H1 (cell line): Measurements from ENCODE around the gene SAE1. TPM values are rescaled to one million over a fixed set of nuclear protein-coding genes. Genes with fewer than 3 reads are reported as not detected.

Experiments
- CTCF ChIA-PET: fragments of 300-600 bp; sonication (Branson Sonifier 250); formaldehyde crosslinking; loops from one replicate; lab custom pipeline; 2021; ENCODE audit not compliant: partially characterized antibody; lab: Charles Lee
- POLR2A ChIA-PET: fragments of 300-600 bp; sonication (Branson Sonifier 250); formaldehyde crosslinking; loops from one replicate; lab custom pipeline; 2021; ENCODE audit warnings: inconsistent platforms; ENCODE audit not compliant: partially characterized antibody; lab: Charles Lee
- DNase-seq, 2 experiments: peaks; one replicate each; pipeline versions ENCODE4 v3.0.0 to v3.0.0-alpha.2; 2010 to 2022; ENCODE audit warnings: low spot score in 2 of 2, low read depth in 1 of 2, mixed read lengths in 1 of 2
- FAIRE-seq: peaks from 2 replicates; lab custom pipeline; 2011; peaks lifted over from hg19 to GRCh38; lab: Jason Lieb, UNC
- H2AFZ ChIP-seq: 2 replicates; pipeline ENCODE4 v1.8.1; 2012; ENCODE audit warnings: low read length, inconsistent platforms
- H2AK5ac ChIP-seq: 2 replicates; pipeline ENCODE4 v1.6.1; 2013; ENCODE audit warnings: low read depth, low read length
- H2BK120ac ChIP-seq: replicated peaks from 2 replicates; pipeline ENCODE3; 2013; ENCODE audit warnings: low read depth, low read length, inconsistent platforms
- H2BK12ac ChIP-seq: 2 replicates; pipeline ENCODE4 v1.6.1; 2013; ENCODE audit warnings: low read depth, low read length
- H2BK15ac ChIP-seq: 2 replicates; pipeline ENCODE4 v1.6.1; 2013; ENCODE audit warnings: low read length
- H2BK20ac ChIP-seq: 2 replicates; pipeline ENCODE4 v1.6.1; 2013; ENCODE audit warnings: low read length
- H2BK5ac ChIP-seq: 2 replicates; pipeline ENCODE4 v1.6.1; 2013; ENCODE audit warnings: low read depth, low read length
- H3K14ac ChIP-seq: 2 replicates; pipeline ENCODE4 v1.6.1; 2013; ENCODE audit warnings: inconsistent platforms; ENCODE audit not compliant: insufficient read length
- H3K18ac ChIP-seq: 2 replicates; pipeline ENCODE4 v1.6.1; 2013; ENCODE audit warnings: low read length; ENCODE audit errors: extremely low read depth
- H3K23ac ChIP-seq: 2 replicates; pipeline ENCODE4 v1.6.1; 2013; ENCODE audit warnings: inconsistent platforms; ENCODE audit not compliant: insufficient read length
- H3K23me2 ChIP-seq: 2 replicates; pipeline ENCODE4 v1.6.1; 2013; ENCODE audit warnings: low read depth, low read length
- H3K27ac ChIP-seq: 2 replicates; pipeline ENCODE4 v1.6.1; 2011; ENCODE audit warnings: low read depth, low read length, inconsistent platforms
- H3K27me3 ChIP-seq, 4 experiments: replicated peaks in 1 of 4; 1 replicate in 1 of 4; 2 replicates in 3 of 4; pipeline versions ENCODE4 v1.6.1 to v1.8.1; 2011 to 2013; ENCODE audit warnings: low read length in 3 of 4, mild to moderate bottlenecking in 3 of 4, inconsistent platforms in 2 of 4, mixed read lengths in 2 of 4, moderate library complexity in 1 of 4; ENCODE audit not compliant: control insufficient read depth in 3 of 4, insufficient read depth in 3 of 4; ENCODE audit errors: extremely low read depth in 1 of 4
- H3K36me3 ChIP-seq, 4 experiments: 2 replicates each; pipeline versions ENCODE4 v1.6.1 to v1.8.1; 2011 to 2013; ENCODE audit warnings: mild to moderate bottlenecking in 4 of 4, low read length in 3 of 4, moderate library complexity in 2 of 4, control low read depth in 1 of 4, inconsistent platforms in 1 of 4; ENCODE audit not compliant: insufficient read depth in 4 of 4, control insufficient read depth in 2 of 4
- H3K4ac ChIP-seq: replicated peaks from 2 replicates; pipeline ENCODE3; 2013; ENCODE audit warnings: low read length, low read depth, mixed read lengths, inconsistent platforms; ENCODE audit not compliant: insufficient read length
- H3K4me1 ChIP-seq, 4 experiments: replicated peaks in 1 of 4; 1 replicate in 1 of 4; 2 replicates in 3 of 4; pipeline versions ENCODE4 v1.6.1 to v1.8.1; 2011 to 2013; ENCODE audit warnings: low read length in 3 of 4, inconsistent platforms in 2 of 4, mixed read lengths in 1 of 4; ENCODE audit not compliant: insufficient read depth in 4 of 4, control insufficient read depth in 3 of 4
- H3K4me2 ChIP-seq, 2 experiments: 2 replicates each; pipeline versions ENCODE4 v1.6.1 to v1.8.1; 2011 to 2013; ENCODE audit warnings: low read depth in 2 of 2, low read length in 2 of 2, control low read depth in 1 of 2, inconsistent platforms in 1 of 2, mild to moderate bottlenecking in 1 of 2; ENCODE audit not compliant: insufficient read depth in 1 of 2
- H3K4me3 ChIP-seq, 4 experiments: fragments of 200-600, 300-600 bp in 1 of 4; sonication (generic), shearing (Covaris generic), sonication (Bioruptor Twin) in 1 of 4; 2 replicates each; pipeline versions ENCODE4 v1.5.1 to v1.8.1; 2011 to 2016; ENCODE audit warnings: low read length in 4 of 4, low read depth in 3 of 4, control low read depth in 2 of 4, inconsistent platforms in 2 of 4, mild to moderate bottlenecking in 2 of 4, mixed read lengths in 1 of 4, moderate library complexity in 1 of 4; ENCODE audit not compliant: insufficient read depth in 2 of 4; ENCODE audit errors: extremely low read depth in 1 of 4
- H3K56ac ChIP-seq: replicated peaks from 2 replicates; pipeline ENCODE3; 2013; ENCODE audit warnings: low read depth, mild to moderate bottlenecking, mixed read lengths, low read length, inconsistent platforms; ENCODE audit not compliant: insufficient read length
- H3K79me1 ChIP-seq: 2 replicates; pipeline ENCODE4 v1.6.1; 2013; ENCODE audit warnings: low read depth, low read length, control low read depth
- H3K79me2 ChIP-seq, 2 experiments: 2 replicates each; pipeline versions ENCODE4 v1.6.1 to v1.8.1; 2012 to 2013; ENCODE audit warnings: low read length in 2 of 2, mild to moderate bottlenecking in 2 of 2, inconsistent platforms in 1 of 2; ENCODE audit not compliant: insufficient read depth in 2 of 2, control insufficient read depth in 1 of 2
- H3K9ac ChIP-seq, 4 experiments: replicated peaks in 1 of 4; 1 replicate in 1 of 4; 2 replicates in 3 of 4; pipeline versions ENCODE4 v1.6.1 to v1.8.1; 2011 to 2013; ENCODE audit warnings: low read depth in 3 of 4, low read length in 3 of 4, control low read depth in 2 of 4, mild to moderate bottlenecking in 2 of 4, moderate library complexity in 2 of 4, inconsistent platforms in 1 of 4; ENCODE audit errors: extremely low read depth in 1 of 4
- H3K9me3 ChIP-seq, 2 experiments: 2 replicates each; pipeline versions ENCODE4 v1.6.1 to v1.8.1; 2012 to 2013; ENCODE audit warnings: mild to moderate bottlenecking in 2 of 2, moderate library complexity in 2 of 2, control low read depth in 1 of 2, inconsistent platforms in 1 of 2, low read depth in 1 of 2, low read length in 1 of 2, mixed read lengths in 1 of 2; ENCODE audit not compliant: insufficient read depth in 2 of 2
- H4K20me1 ChIP-seq, 2 experiments: replicated peaks in 1 of 2; 2 replicates each; pipeline versions ENCODE3 to v1.8.1; 2011 to 2013; ENCODE audit warnings: inconsistent platforms in 2 of 2, low read length in 2 of 2, mild to moderate bottlenecking in 1 of 2; ENCODE audit not compliant: insufficient read depth in 2 of 2, control insufficient read depth in 1 of 2
- H4K5ac ChIP-seq: 2 replicates; pipeline ENCODE4 v1.6.1; 2013; ENCODE audit warnings: low read length, low read depth, mixed read lengths, inconsistent platforms; ENCODE audit not compliant: insufficient read length
- H4K8ac ChIP-seq: 2 replicates; pipeline ENCODE4 v1.8.0; 2013; ENCODE audit warnings: mild to moderate bottlenecking, moderate library complexity, low read length, inconsistent platforms; ENCODE audit not compliant: insufficient read depth; ENCODE audit errors: extremely low read depth
- H4K91ac ChIP-seq: replicated peaks from 2 replicates; pipeline ENCODE3; 2013; ENCODE audit warnings: low read length, mixed read lengths, inconsistent platforms; ENCODE audit not compliant: insufficient read length
- CBX5 ChIP-seq: fragments of 300-800, 300-1000 bp; sonication (generic); IDR thresholded peaks from 2 replicates; pipeline ENCODE4 v1.7.1; 2016; ENCODE audit warnings: antibody characterized with exemption, low read length, low read depth
- JUND ChIP-seq: IDR thresholded peaks from 2 replicates; pipeline ENCODE4 v1.6.1; 2011; ENCODE audit warnings: mild to moderate bottlenecking, improper control_type of control experiment, low read length
- KDM4A ChIP-seq: IDR thresholded peaks from one replicate; pipeline ENCODE4 v1.7.1; 2012; ENCODE audit warnings: low read depth, mild to moderate bottlenecking, moderate library complexity, low read length, inconsistent platforms; ENCODE audit not compliant: severe bottlenecking
- POLR2A ChIP-seq, 2 experiments: IDR thresholded peaks; 1 replicate in 1 of 2; 2 replicates in 1 of 2; pipeline ENCODE4 v1.6.1; 2011; ENCODE audit warnings: low read depth in 2 of 2, low read length in 2 of 2, mild to moderate bottlenecking in 2 of 2; ENCODE audit errors: control extremely low read depth in 1 of 2
- WGBS, 2 experiments: shearing (Covaris generic) in 1 of 2; methylation state at CpG; one replicate each; pipeline versions ENCODE4 v1.1.6 to v1.1.7; 2013 to 2015; ENCODE audit warnings: low lambda C conversion rate in 2 of 2, mixed read lengths in 2 of 2, inconsistent platforms in 1 of 2, low coverage in 1 of 2, missing lambda C conversion rate in 1 of 2; ENCODE audit not compliant: insufficient replicate concordance in 2 of 2, insufficient coverage in 1 of 2, insufficient read length in 1 of 2; ENCODE audit errors: extremely low coverage in 1 of 2, missing lambda C conversion rate in 1 of 2; 5-methylcytosine and 5-hydroxymethylcytosine counted together
- polyA plus RNA-seq, 7 experiments: library from polyadenylated mRNA; depleted of rRNA in 3 of 7; stranded (reverse) in 5 of 7; unstranded in 2 of 7; fragments of >200 nt in 5 of 7; fragments of 200-250 nt in 2 of 7; gene quantifications; 1 replicate in 5 of 7; 2 replicates in 1 of 7; 4 replicates in 1 of 7; pipeline versions ENCODE4 v1.2.1 to v1.2.3, GENCODE V29; 2011 to 2013; ENCODE audit warnings: missing spikeins in 2 of 7, mixed read lengths in 2 of 7
- total RNA-seq: library from RNA; stranded (reverse); fragmentation: NEBNext Ultra II Directional; extraction: Animal tissue kit (Norgen Biotek cat#: 25700); gene quantifications from 2 replicates; pipeline ENCODE4 v1.2.1, GENCODE V29; 2021

SAE1 gene
- total and polyA plus RNA-seq, 2 of the 8 experiments (the other 6 are each of a cell fraction or from before 2014, with no cell fraction given), result 213 to 268 TPM

GRCh38 chr19:47232422-47233211, 102.0 kb downstream of the SAE1 start:
- Histone ChIP-seq H2AFZ (0 out of 2 replicates have a peak overlapping the region, but pooled peaks have one; percentile 16), H3K4me1 (peaks cover 12 to 29% (median 21%) of the 10 kb centered on the region in 4 experiments), H4K20me1 (peaks cover 14 to 16% of the 10 kb centered on the region in 2 experiments), H3K23ac (no peak overlapping the region), H2BK5ac (peak overlapping the region; percentile 99), H3K14ac (no peak overlapping the region), H3K23me2 (peaks cover 28% of the 10 kb centered on the region), H3K56ac (peak overlapping the region; percentile 2), H3K36me3 (no peaks in the 10 kb centered on the region), H2AK5ac (peak overlapping the region; percentile 98), H2BK15ac (peak overlapping the region; percentile 95; the same call in 1 of the 2 replicates), H2BK12ac (peak overlapping the region; percentile 100), H4K91ac (peak overlapping the region; percentile 99), H3K27ac (peak overlapping the region; percentile 65), H4K5ac (peak overlapping the region; percentile 89), H3K4me2 (peak overlapping the region in 1 of 2 experiments; percentile 94; a peak in 1 of 4 replicates), H3K9ac (no peak overlapping the region), H3K79me2 (peaks cover 5 to 25% of the 10 kb centered on the region in 2 experiments; a peak in 2 of 4 replicates), H3K9me3 (no peaks in the 10 kb centered on the region), H4K8ac (no peak overlapping the region), H3K18ac (peak overlapping the region; percentile 96), H2BK120ac (peak overlapping the region; percentile 99), H3K27me3 (no peaks in the 10 kb centered on the region; a peak in 2 of 7 replicates), H3K4me3 (no peak overlapping the region), H3K79me1 (peaks cover 16% of the 10 kb centered on the region), H3K4ac (peak overlapping the region; percentile 10), H2BK20ac (peak overlapping the region; percentile 99; the same call in 1 of the 2 replicates)
- no peak for TF ChIP-seq KDM4A
- no peak for TF ChIP-seq CBX5
- TF ChIP-seq JUND, result no peak
- 0 out of 3 replicates have a peak, but pooled peaks of 1 of the 2 experiments have one; percentile 48 for TF ChIP-seq POLR2A (IDR thresholded peaks at IDR 0.05; ENCODE audit: control extremely low read depth in 1 of 2, low read depth in 2 of 2, low read length in 2 of 2)
- WGBS, 2 experiments, result 81% methylated on average over 16 of the region's 16 CpGs; no CpG with 5 or more reads in 1 of the 2 experiments
- ChIA-PET CTCF (interaction anchor here (1.0 to 8.3 kb wide), 3 partner anchors 12 to 24 kb away, joined by 4 to 85 read pairs (median 27); partner anchors contain the start of gene CCDC9), POLR2A (interaction anchor here (0.6 to 3.1 kb wide), 11 partner anchors 10 to 120 kb away, joined by 3 to 25 read pairs (median 4); no protein-coding TSS in a partner anchor)
- FAIRE-seq, result no peak
- no peak for DNase-seq
